SU-DHL-6 (cell line): ENCODE measurements around the gene ABCC3.

ENCODE experiments used
- H2AFZ ChIP-seq: fragments of 200-600 bp; sonication (generic); 2 replicates; pipeline ENCODE4 v1.6.1; 2014; ENCODE audit warnings: low read depth, mild to moderate bottlenecking, moderate library complexity, mixed read lengths, antibody characterized with exemption, low read length; ENCODE audit not compliant: severe bottlenecking
- H3F3A ChIP-seq: fragments of 200-600 bp; shearing (Covaris generic); 2 replicates; pipeline ENCODE4 v1.6.0; 2016; ENCODE audit warnings: antibody characterized with exemption, mild to moderate bottlenecking; ENCODE audit not compliant: insufficient read depth
- H3K27ac ChIP-seq: fragments of 200-600 bp; sonication (generic); 2 replicates; pipeline ENCODE4 v1.5.1; 2016; ENCODE audit warnings: low read depth, mild to moderate bottlenecking, low read length, moderate library complexity, mixed read lengths
- H3K27me3 ChIP-seq: fragments of 200-600 bp; sonication (generic), shearing (Covaris generic); 2 replicates; pipeline ENCODE4 v1.6.0; 2014; ENCODE audit warnings: mild to moderate bottlenecking, low read length
- H3K36me3 ChIP-seq: fragments of 200-600 bp; sonication (generic); 2 replicates; pipeline ENCODE4 v1.6.1; 2014; ENCODE audit warnings: mild to moderate bottlenecking, low read length, mixed read lengths
- H3K4me2 ChIP-seq: fragments of 300-600, 200-600 bp; shearing (Covaris generic), sonication (generic); 2 replicates; pipeline ENCODE4 v1.6.0; 2014; ENCODE audit warnings: low read length, low read depth, mild to moderate bottlenecking; ENCODE audit not compliant: poor library complexity, severe bottlenecking
- H3K4me3 ChIP-seq: fragments of 200-600 bp; sonication (generic); 2 replicates; pipeline ENCODE4 v1.5.1; 2014; ENCODE audit warnings: antibody characterized with exemption, low read length, mild to moderate bottlenecking, mixed read lengths; ENCODE audit not compliant: insufficient read depth, poor library complexity, severe bottlenecking
- H3K79me2 ChIP-seq: fragments of 200-600 bp; sonication (generic); 2 replicates; pipeline ENCODE4 v1.6.1; 2014; ENCODE audit warnings: mild to moderate bottlenecking, low read length, moderate library complexity; ENCODE audit not compliant: insufficient read depth
- H3K9ac ChIP-seq: fragments of 200-600 bp; sonication (generic); 2 replicates; pipeline ENCODE4 v1.7.0; 2014; ENCODE audit warnings: mild to moderate bottlenecking, low read length
- H3K9me2 ChIP-seq: fragments of 200-600 bp; sonication (generic); replicated peaks from 2 replicates; pipeline ENCODE4 v1.6.1; 2014; ENCODE audit warnings: low read length; ENCODE audit not compliant: insufficient read depth
- H3K9me3 ChIP-seq: fragments of 200-600 bp; sonication (generic); 2 replicates; pipeline ENCODE4 v1.6.1; 2014; ENCODE audit warnings: low read length, mixed read lengths; ENCODE audit not compliant: insufficient read depth
- H4K20me1 ChIP-seq: fragments of 200-600 bp; sonication (generic); 2 replicates; pipeline ENCODE4 v1.6.1; 2014; ENCODE audit warnings: low read depth, mild to moderate bottlenecking, antibody characterized with exemption, low read length, moderate library complexity, mixed read lengths
- CTCF ChIP-seq: fragments of 200-600 bp; sonication (generic); IDR thresholded peaks from one replicate; pipeline ENCODE4 v1.5.1; 2017; ENCODE audit warnings: antibody characterized with exemption, mild to moderate bottlenecking, low read length, moderate library complexity; ENCODE audit not compliant: insufficient read depth, poor library complexity, severe bottlenecking
- EZH2phosphoT487 ChIP-seq: fragments of 200-600 bp; sonication (generic), shearing (Covaris generic); conservative IDR thresholded peaks from 2 replicates; pipeline ENCODE4 v1.6.1; 2018; ENCODE audit warnings: mild to moderate bottlenecking, antibody characterized with exemption, low read length, moderate library complexity, mixed read lengths

Gene ABCC3

DNA sequence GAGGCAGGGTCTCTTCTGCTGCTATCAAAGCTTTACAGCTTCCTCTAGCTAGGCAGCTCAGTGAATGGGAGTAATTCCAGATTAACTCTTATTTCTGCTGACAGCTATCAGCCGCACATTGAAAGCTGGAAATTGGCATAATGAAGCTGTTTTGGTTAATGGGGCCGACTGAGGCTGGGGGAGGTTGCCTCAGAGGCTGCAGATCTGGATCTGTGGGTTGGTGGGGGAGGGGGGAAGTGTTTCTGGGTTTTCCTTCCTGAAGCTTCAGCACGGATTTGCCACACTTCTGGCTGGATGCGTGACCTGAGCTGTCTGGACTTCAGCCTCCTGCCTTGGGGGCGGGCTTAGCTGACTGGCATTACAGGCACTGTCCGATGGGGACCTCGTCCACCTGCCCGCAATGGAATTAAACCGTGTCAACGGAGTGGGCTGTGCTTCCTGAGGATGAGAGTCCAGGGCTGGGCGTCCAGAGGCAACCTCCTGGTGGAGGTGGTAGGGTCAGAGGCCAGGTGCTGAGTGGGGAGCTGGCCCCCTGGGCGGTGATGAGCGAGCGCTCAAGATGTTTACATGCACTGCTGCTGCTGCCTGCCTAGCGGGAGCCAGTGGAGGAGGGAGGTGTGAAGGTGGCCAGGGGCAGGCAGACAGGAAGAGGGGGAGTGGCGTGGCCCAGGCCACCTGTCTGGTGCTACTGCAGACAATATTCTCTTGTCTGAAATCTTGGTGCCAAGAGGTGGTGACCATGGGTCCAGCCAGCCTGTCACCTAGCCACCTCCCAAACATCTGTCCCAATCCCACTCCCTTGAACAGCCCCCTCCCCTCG lies 6.7 kb upstream of the ABCC3 start:
- Histone ChIP-seq H2AFZ (no peak overlapping the region), H3K79me2 (no peaks in the 10 kb centered on the region), H3K36me3 (no peaks in the 10 kb centered on the region), H3K27me3 (no peaks in the 10 kb centered on the region), H3K4me3 (no peak overlapping the region), H3K27ac (no peak overlapping the region), H3K9me2 (no peaks in the 10 kb centered on the region), H3K9me3 (no peaks in the 10 kb centered on the region), H4K20me1 (no peaks in the 10 kb centered on the region), H3K4me2 (no peak overlapping the region), H3K9ac (no peak overlapping the region), H3F3A (no peaks in the 10 kb centered on the region)
- TF ChIP-seq CTCF (no peak), EZH2phosphoT487 (no peak)

- Histone ChIP-seq H3K4me2 (no peak overlapping the region), H3K27me3 (no peaks in the 10 kb centered on the region), H4K20me1 (no peaks in the 10 kb centered on the region), H3K36me3 (no peaks in the 10 kb centered on the region), H3K27ac (no peak overlapping the region), H3K79me2 (no peaks in the 10 kb centered on the region), H3K9me3 (no peaks in the 10 kb centered on the region), H3K9me2 (no peaks in the 10 kb centered on the region), H3K9ac (no peak overlapping the region), H3F3A (no peaks in the 10 kb centered on the region), H3K4me3 (no peak overlapping the region), H2AFZ (no peak overlapping the region)
- no peak for TF ChIP-seq CTCF
- no peak for TF ChIP-seq EZH2phosphoT487
These were observed 4.8 kb upstream of the ABCC3 start for GRCh38 chr17:50629902-50630301.

DNA sequence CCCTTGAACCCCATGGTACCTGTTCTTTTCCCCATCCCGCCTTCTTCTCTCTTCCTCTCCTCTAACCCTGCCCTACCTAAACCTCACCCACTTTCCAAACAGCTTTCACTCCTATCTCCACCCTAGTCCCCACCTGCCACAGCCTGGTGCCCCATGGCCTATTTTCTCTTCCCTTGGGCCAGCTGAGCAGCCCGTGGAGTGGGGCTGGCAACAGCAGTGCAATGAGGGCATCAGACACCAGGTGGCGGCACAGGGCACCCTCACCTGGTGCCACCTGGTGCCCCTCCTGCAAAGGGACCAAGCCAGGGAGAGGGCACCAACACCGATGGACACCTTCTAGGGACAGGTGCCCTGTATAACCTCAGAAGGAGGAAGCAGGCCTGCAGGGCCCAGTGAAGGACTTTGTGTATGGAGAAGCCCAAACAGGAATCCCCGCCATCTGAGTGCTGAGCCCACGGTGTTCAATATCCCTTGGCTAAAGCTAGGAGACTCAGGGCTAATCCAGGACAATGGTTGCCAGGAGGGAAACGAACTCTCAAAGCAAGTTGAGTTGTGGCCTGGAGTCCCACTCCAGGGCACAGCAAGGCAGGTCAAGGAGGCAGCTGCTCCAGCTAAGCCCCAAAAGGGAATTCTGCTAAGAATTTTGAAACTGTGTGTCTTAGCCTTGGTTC lies 4.0 kb upstream of the ABCC3 start:
- Histone ChIP-seq H3K27me3 (no peaks in the 10 kb centered on the region), H3F3A (no peaks in the 10 kb centered on the region), H3K27ac (no peak overlapping the region), H2AFZ (no peak overlapping the region), H3K9me3 (no peaks in the 10 kb centered on the region), H3K9ac (no peak overlapping the region), H4K20me1 (no peaks in the 10 kb centered on the region), H3K4me3 (no peak overlapping the region), H3K36me3 (no peaks in the 10 kb centered on the region), H3K9me2 (no peaks in the 10 kb centered on the region), H3K4me2 (no peak overlapping the region), H3K79me2 (no peaks in the 10 kb centered on the region)
- peak; percentile 75 for TF ChIP-seq CTCF
- TF ChIP-seq EZH2phosphoT487 = no peak
